NCI-H1417 (cell line): Measurements from ENCODE around the gene SNX24.
"Not testable (repeated sequence)": the region's sequence is repeated elsewhere in the genome, so short reads cannot be mapped to it uniquely, and the experiment has no call there.

Source experiments
- DNase-seq, 3 experiments: peaks; one replicate each; lab custom pipeline; 2025; lab: John Stamatoyannopoulos, UW

The SNX24 gene

GRCh38 chr5:122965111-122965510 lies 119.7 kb downstream of the SNX24 start:
- DNase-seq: peak; percentile 32 to 80 (median 69)

GRCh38 chr5:122967085-122967484 lies 121.7 kb downstream of the SNX24 start:
- no peak for DNase-seq

GRCh38 chr5:122967625-122968024 lies 122.2 kb downstream of the SNX24 start:
- DNase-seq: no peak

GRCh38 chr5:122968056-122968455 lies 122.6 kb downstream of the SNX24 start:
- not testable (repeated sequence) for DNase-seq

GRCh38 chr5:122971333-122971732 lies 125.9 kb downstream of the SNX24 start:
- DNase-seq: no peak

GRCh38 chr5:122972877-122973276 lies 127.5 kb downstream of the SNX24 start:
- no peak for DNase-seq

- not testable (repeated sequence) for DNase-seq
Measured at GRCh38 chr5:122973759-122974158, 128.3 kb downstream of the SNX24 start.

GRCh38 chr5:122974251-122974650 lies 128.8 kb downstream of the SNX24 start:
- DNase-seq: not testable (repeated sequence)

GRCh38 chr5:122977319-122977718 lies 131.9 kb downstream of the SNX24 start:
- DNase-seq: peak in 1 of 3 experiments; percentile 1

GRCh38 chr5:122978068-122978467 lies 132.7 kb downstream of the SNX24 start:
- no peak for DNase-seq

GRCh38 chr5:122978644-122979297 lies 133.4 kb downstream of the SNX24 start:
- DNase-seq: no peak

GRCh38 chr5:122981846-122982245 lies 136.4 kb downstream of the SNX24 start:
- DNase-seq: no peak

- DNase-seq: no peak
Measured at GRCh38 chr5:122982376-122982775, 137.0 kb downstream of the SNX24 start.

- DNase-seq: no peak
Measured at GRCh38 chr5:122984425-122984824, 139.0 kb downstream of the SNX24 start.

GRCh38 chr5:122985006-122985700 lies 139.7 kb downstream of the SNX24 start:
- DNase-seq: no peak

- DNase-seq: no peak
Measured at GRCh38 chr5:122985954-122986721, 140.7 kb downstream of the SNX24 start.

- DNase-seq: no peak
Measured at GRCh38 chr5:122996091-122996490, 150.7 kb downstream of the SNX24 start.

GRCh38 chr5:122997294-122997693 lies 151.9 kb downstream of the SNX24 start:
- DNase-seq: peak in 2 of 3 experiments; percentile 15 to 72

GRCh38 chr5:122999947-123000563 lies 154.6 kb downstream of the SNX24 start:
- DNase-seq: peak in 1 of 3 experiments; percentile 63

GRCh38 chr5:123000731-123001130 lies 155.3 kb downstream of the SNX24 start:
- peak; percentile 20 to 80 (median 68) for DNase-seq

- DNase-seq: peak in 1 of 3 experiments; percentile 8
Measured at GRCh38 chr5:123001808-123002207, 156.4 kb downstream of the SNX24 start.

GRCh38 chr5:123007182-123007581 lies 161.8 kb downstream of the SNX24 start:
- peak in 1 of 3 experiments; percentile 81 for DNase-seq
